Measurements from ENCODE around the gene NABP1. TPM values are rescaled to one million over a fixed set of nuclear protein-coding genes. Genes with fewer than 3 reads are reported as not detected.

Gene NABP1
- total RNA-seq, 1 donor from 2014 or later: 142 TPM

DNA sequence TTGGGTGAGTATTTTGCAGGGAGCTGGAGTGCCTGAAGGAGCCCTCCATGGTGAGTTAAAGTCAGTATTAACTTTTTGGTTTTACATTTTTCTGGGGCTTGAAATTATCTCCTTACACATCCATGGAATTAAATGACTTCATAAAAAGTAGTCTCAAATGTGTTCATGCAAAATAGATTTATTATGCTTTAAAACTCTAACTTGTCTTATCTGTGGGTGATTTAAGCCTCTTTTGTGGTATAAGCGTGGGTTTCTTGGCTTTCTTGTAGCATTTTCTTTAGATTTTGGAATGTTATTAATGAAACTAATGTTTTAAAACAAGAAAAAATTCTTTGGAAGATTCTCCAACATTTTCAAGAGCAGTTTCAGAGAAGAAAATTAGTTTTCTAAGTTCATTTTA, 27.8 kb downstream of the NABP1 start:
- DNase-seq (ENCODE audit: low spot score): no peak

DNA sequence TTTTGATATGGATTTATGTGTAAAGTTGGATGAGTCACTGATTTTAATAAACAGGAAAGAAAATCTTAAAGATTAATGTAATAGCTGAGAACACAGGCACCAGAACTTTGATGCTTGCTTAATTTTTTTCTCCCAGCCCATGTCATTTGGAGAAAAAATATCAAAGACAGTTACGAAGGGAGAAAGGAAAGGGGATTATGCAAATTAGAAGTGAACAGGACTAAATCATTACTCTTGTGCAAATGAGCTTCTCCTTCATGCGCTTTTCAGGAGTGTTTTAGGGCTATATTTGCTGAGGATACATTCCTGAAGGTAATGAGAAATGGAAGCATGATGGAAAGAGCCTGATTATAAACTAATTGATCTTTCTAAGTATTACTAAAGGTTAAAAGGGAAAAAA, 28.9 kb downstream of the NABP1 start:
- no peak for DNase-seq (ENCODE audit: low spot score)

DNA sequence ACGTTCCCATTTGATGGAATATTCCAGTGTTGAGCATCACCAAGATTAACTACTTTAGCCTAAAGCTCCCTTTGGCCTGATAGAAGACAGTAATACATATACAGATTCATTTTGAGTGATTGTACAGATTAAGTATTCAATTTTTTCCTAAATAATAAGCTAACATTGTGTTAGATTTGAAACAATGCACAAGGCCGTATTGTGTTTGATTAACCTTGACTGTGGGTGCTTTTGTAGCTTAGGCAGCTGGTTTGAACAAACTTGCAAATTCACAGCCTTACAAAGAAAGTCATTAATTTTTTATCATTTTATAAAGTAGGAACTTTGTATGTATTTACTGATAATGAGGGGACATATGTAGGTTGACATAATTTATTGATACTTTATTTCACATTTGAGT, 29.6 kb downstream of the NABP1 start:
- no peak for DNase-seq (ENCODE audit: low spot score)

DNA sequence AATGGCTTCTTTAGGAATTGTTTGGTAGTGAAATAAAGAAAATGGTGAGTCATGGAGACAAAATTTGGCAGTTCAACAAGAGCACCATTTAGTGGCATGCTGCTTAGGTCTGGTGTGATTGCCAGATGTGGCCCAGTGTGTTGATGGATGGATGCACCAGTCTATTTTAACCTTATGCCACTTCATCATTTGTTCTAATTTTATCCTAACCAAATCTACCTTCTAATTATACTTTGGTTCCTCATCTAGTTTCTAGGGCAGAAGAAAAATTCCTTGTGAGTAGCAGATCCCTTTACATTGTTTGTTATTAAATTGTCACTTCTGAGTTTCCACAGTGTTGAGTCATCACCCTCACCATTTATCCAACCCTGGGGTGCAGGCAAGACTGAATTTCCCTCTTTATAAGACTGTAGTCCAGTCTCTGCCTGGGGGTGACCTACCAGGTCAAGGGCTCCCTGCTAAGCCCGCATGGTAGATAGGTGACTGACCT, 32.5 kb downstream of the NABP1 start:
- no peak for DNase-seq (ENCODE audit: low spot score)

DNA sequence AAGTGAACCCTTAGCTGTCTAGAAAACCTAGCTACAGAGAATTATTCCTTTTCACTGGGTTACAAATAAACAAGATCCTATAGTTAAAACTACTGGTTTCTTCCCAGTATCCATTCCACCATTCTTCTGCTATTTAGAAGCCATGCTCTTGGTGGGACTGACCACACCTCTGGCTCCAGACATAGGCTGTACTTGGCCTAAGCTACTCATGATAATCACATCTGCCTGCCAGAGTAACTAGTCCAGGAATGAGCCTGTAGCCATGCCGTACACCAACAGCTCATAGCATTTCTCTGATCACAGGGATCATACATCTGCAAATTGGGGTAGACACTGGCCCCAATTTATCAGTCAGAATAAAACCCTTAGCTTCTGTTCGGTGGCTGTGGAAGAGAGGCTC, 33.7 kb downstream of the NABP1 start:
- DNase-seq (ENCODE audit: low spot score): no peak

DNA sequence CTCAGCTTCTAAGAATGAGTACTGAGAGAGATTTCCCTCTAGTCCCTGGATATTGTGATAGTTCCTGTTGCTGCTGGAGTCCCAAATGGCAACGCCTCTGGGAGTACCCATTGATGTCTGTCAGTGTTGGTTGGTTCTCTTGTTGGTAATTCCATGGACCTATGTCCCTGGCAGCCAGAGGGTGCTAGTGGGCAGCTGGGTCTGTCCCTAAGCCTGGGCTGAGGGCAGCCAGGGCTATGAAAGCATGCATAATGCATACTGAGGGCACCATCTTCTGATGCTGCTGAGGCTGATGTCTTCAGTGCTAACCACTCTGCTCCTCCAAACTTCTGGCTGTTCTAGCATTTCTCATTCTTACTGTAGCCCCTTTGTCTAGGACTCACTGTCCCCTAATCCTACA, 35.9 kb downstream of the NABP1 start:
- DNase-seq (ENCODE audit: low spot score): no peak

DNA sequence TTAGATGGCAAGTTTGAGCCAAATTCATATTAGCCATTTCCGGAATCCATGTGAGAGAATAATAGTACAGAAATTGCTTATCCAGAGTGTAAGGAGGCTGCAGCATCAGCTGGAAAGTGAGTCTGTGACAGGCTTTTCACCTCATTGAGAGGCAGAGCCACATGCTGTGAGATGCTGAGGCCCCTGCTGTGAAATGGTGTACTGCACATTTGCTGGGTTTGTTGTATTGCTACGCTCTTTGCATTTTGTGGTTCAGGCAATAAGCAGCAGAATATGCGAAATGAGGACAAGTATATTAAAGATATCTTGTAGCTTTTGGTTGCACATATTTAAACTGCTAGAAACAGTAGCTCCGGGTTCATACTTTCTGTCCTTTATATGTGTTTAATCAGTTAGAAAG, 37.0 kb downstream of the NABP1 start:
- no peak for DNase-seq (ENCODE audit: low spot score)

DNA sequence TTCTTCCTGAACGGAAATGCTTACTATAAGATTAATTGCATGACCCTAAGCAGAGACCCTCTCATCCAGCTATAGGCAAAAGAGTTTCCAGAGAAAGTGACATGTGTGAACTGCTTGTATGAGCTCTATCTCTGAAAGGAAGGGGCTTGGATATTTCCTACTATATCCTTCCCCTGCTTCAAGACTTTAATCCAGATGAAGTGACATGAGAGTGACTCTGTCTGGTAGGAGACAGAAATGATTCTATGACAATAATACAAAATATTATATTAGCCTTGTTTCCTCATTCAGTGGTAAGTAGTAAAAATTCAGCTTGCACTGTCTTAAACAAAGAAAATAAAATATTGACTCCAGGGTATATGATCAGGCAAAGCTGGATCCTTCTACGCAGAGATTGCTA, 37.5 kb downstream of the NABP1 start:
- DNase-seq (ENCODE audit: low spot score): no peak

DNA sequence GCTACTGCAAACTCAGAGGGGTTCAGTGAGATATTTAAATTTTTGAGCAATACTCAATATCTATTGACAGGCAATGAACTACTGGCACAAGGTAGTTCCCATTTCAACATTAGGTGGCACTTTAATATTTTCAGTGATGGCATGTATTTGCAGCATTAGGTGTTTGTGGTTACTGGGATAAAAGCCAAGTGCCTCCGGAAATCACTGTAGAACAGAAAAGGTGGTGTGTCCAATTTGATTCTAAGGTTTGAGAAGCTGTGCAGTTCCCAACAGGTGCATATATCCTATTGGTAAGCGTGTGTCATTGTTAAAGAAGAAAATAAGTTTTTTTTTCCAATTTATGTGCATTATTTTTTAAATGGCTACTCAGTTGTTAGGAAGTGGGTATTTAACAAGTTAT, 41.3 kb downstream of the NABP1 start:
- DNase-seq (ENCODE audit: low spot score): no peak

DNA sequence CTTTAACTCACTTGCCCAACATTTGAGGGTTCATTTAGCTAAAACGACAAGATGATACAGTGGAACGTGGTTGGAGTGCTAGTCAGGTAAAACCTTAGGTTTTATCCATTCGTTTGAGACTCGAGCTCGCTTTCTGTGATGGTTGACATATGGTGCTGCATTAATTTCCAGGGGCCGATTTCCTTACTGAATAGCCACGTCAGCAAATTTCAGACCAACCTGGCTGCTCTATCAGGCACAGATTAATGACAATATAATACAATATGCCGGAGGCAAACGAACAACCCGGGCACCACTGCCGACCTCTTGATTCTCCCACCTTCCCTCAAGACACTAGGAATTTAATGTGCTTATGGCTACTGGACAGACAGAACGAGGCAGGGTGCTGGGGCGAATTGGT, 42.0 kb downstream of the NABP1 start:
- DNase-seq (ENCODE audit: low spot score): no peak

DNA sequence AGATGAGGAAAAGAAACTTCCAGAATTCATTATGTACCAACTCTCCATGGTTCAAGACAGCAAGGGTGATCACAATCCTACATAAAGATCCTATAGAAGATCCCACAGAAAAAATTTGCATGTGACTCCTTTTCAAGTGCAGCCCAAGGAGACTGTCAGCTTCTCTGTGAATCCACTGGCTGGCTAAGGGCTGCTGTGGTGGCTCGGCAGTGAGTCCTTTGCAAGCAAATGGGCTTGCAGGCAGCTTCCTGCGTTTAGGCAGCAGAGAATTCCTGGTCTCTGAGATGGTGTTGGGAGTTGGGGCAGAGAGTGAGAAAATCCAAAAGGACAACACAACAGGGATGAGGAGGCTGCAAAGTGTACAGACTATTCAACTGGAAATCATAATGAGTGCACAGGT, 43.4 kb downstream of the NABP1 start:
- no peak for DNase-seq (ENCODE audit: low spot score)

DNA sequence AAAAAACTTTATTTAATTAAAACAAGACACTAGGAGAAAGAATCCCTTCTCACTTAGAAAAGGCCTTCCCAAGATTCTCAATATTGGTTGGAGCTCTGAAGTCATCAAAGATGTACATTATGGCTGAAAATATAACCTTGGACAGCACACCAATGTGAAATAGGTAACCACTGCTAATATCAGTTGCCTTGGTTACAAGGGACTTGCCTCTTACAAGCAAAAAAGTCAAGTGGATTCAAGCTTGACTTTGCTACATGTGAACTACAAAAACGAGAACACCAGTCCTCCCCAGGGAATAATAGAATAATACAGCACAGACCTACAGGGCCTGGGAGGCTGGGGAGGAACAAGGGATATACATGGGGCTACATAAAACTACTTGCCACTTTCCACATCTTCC, 46.1 kb downstream of the NABP1 start:
- no peak for DNase-seq (ENCODE audit: low spot score)

DNA sequence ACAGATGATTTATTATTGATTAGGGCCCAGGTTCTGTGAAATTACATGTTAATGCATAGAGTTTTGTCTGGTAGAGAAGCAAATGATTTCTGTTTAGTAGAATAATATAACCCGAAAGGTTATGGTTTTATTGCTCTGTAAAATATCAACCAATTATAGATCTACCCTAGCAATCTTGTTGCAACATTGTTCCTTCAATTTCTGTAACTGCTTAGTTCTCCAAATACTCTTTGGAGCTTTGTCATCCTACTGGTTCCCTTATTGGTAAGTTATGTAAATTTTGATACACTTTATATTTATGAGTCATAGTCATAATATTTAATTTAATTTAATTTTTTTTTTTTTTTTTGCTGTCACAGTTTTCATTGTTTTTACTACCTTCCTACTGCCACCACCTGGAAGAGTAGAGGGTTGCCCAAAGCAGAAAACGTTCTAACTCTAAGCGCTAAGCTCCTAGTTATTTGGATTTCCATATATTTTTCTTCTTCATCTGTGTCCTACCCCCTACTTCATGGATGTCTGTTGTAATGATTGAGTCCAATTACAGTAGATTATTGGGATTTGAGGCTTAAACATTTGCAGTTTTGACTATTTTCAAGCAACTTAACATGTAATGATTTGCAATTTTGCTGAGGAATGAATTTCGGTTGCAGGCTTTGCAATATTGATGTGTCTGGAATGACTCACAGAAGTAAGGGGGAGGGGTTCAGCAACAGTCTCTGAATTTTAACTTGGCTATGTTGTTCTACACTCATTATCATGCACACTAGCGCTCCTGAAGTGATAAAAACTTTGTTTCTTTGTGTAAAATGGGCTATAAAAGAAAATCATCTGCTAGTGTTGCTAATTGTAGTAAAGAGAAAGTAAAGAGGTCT, 51.1 kb downstream of the NABP1 start:
- no peak for DNase-seq (ENCODE audit: low spot score)

DNA sequence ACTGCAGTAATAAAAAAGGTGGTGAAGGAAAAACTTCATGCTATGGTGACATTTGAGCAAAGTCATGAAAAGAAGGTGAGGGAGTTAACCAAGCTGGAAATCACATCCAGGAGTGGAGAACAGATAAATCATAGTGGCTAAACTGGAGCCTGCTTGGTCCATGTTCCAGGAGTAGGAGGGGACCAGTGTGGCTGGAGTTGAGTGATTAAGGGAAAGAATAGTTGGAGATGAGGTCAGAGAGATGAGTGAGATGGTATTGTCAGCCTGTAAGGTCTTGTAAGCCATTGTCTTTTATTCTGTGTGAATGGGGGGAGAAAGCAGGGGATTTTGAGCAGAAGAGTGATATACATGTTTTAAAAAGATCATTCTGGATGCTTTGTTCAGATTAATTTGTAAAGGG, 52.3 kb downstream of the NABP1 start:
- no peak for DNase-seq (ENCODE audit: low spot score)

Other genes starting within 250 kb of the NABP1 start
- 52.3 TPM for gene CAVIN2, start 169.0 kb downstream of the NABP1 start, total RNA-seq